Neural progenitor cell (in vitro differentiated cells): Measurements from ENCODE around the gene SLC19A1. TPM values are rescaled to one million over a fixed set of nuclear protein-coding genes. Genes with fewer than 3 reads are reported as not detected.

Source experiments
- DNase-seq: peaks from one replicate; pipeline ENCODE4 v3.0.0-alpha.2; 2016; ENCODE audit warnings: low spot score
- H2AFZ ChIP-seq: fragments of 200-600 bp; sonication (generic); replicated peaks from 2 replicates; pipeline ENCODE4 v1.6.1; 2016; ENCODE audit warnings: antibody characterized with exemption
- H3F3A ChIP-seq: fragments of 200-600 bp; sonication (generic); 2 replicates; pipeline ENCODE4 v1.6.1; 2016; ENCODE audit warnings: antibody characterized with exemption, low read depth
- H3K27ac ChIP-seq: fragments of 200-600 bp; sonication (generic); 2 replicates; pipeline ENCODE4 v1.5.1; 2016; ENCODE audit warnings: mild to moderate bottlenecking
- H3K27me3 ChIP-seq: fragments of 200-600 bp; sonication (generic); 2 replicates; pipeline ENCODE4 v1.6.1; 2016; ENCODE audit warnings: mild to moderate bottlenecking, moderate library complexity
- H3K36me3 ChIP-seq: fragments of 200-600 bp; sonication (generic); 2 replicates; pipeline ENCODE4 v1.5.1; 2016
- H3K4me1 ChIP-seq: fragments of 200-600 bp; sonication (generic); 2 replicates; pipeline ENCODE4 v1.6.1; 2016; ENCODE audit warnings: mixed run types
- H3K4me2 ChIP-seq: fragments of 200-600 bp; sonication (generic); 2 replicates; pipeline ENCODE4 v1.6.1; 2016
- H3K4me3 ChIP-seq: fragments of 200-600 bp; sonication (generic); 2 replicates; pipeline ENCODE4 v1.5.1; 2016
- H3K79me2 ChIP-seq: fragments of 200-600 bp; sonication (generic); 2 replicates; pipeline ENCODE4 v1.6.1; 2016; ENCODE audit warnings: low read depth
- H3K9ac ChIP-seq: fragments of 200-600 bp; sonication (generic); 2 replicates; pipeline ENCODE4 v1.6.1; 2016
- H3K9me3 ChIP-seq: fragments of 200-600 bp; sonication (generic); 2 replicates; pipeline ENCODE4 v1.5.1; 2016; ENCODE audit warnings: low read depth
- H4K20me1 ChIP-seq: fragments of 200-600 bp; sonication (generic); 2 replicates; pipeline ENCODE4 v1.6.1; 2016; ENCODE audit warnings: low read depth
- H3K27ac Mint-ChIP-seq: 3 replicates; pipeline ENCODE4 v1.8.0; 2021; ENCODE audit warnings: mixed read lengths
- H3K27me3 Mint-ChIP-seq: 2 replicates; pipeline ENCODE4 v1.8.0; 2022; ENCODE audit warnings: low read depth, mild to moderate bottlenecking, inconsistent platforms, moderate library complexity, mixed read lengths; ENCODE audit not compliant: insufficient read depth
- H3K36me3 Mint-ChIP-seq: 3 replicates; pipeline ENCODE4 v1.8.0; 2021; ENCODE audit warnings: mixed read lengths
- H3K4me1 Mint-ChIP-seq: 3 replicates; pipeline ENCODE4 v1.8.0; 2021; ENCODE audit warnings: mixed read lengths
- H3K4me3 Mint-ChIP-seq: 3 replicates; pipeline ENCODE4 v1.8.0; 2021; ENCODE audit warnings: mild to moderate bottlenecking, moderate library complexity, mixed read lengths
- H3K9me3 Mint-ChIP-seq: 3 replicates; pipeline ENCODE4 v1.8.0; 2020; ENCODE audit warnings: mixed read lengths
- EZH2 ChIP-seq: fragments of 200-600 bp; sonication (generic); IDR thresholded peaks from 2 replicates; pipeline ENCODE4 v1.6.1; 2017; ENCODE audit warnings: antibody characterized with exemption, mild to moderate bottlenecking, moderate library complexity
- EZH2phosphoT487 ChIP-seq: fragments of 200-600 bp; sonication (generic); IDR thresholded peaks from 2 replicates; pipeline ENCODE4 v1.6.1; 2017; ENCODE audit warnings: antibody characterized with exemption
- total RNA-seq: library from RNA; depleted of rRNA; stranded (reverse); fragments of >200 nt; gene quantifications from 2 replicates; pipeline ENCODE4 v1.2.3, GENCODE V29; 2015; ENCODE audit warnings: low replicate concordance
- TF ChIP-seq, protein P1 (sequence below): fragments of 200-600 bp; sonication (generic); IDR thresholded peaks from 2 replicates; pipeline ENCODE4 v1.5.1; 2017; ENCODE audit warnings: antibody characterized with exemption, mild to moderate bottlenecking

Gene SLC19A1
- total RNA-seq, 1 donor from 2014 or later: 7.7 TPM

DNA sequence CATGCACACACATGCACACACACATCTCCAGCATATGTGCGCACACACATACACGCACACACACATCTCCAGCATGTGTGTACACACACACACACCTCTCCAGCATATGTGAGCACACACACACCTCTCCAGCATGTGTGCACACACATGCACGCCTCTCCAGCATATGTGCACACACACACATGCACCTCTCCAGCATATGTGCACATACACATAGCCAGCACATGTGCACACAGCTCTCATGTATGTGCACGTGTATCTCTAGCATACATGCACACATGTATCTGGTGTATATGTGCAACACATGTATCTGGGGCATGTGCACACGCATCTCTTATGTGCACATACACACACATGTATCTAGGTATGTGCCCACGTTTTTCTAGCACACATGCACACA lies 57.9 kb downstream of the SLC19A1 start:
- peaks cover 2% of the 10 kb centered on the region for H3K27me3 Mint-ChIP-seq
- TF ChIP-seq EZH2phosphoT487 (no peak), EZH2 (no peak)
- TF ChIP-seq, protein P1, sequence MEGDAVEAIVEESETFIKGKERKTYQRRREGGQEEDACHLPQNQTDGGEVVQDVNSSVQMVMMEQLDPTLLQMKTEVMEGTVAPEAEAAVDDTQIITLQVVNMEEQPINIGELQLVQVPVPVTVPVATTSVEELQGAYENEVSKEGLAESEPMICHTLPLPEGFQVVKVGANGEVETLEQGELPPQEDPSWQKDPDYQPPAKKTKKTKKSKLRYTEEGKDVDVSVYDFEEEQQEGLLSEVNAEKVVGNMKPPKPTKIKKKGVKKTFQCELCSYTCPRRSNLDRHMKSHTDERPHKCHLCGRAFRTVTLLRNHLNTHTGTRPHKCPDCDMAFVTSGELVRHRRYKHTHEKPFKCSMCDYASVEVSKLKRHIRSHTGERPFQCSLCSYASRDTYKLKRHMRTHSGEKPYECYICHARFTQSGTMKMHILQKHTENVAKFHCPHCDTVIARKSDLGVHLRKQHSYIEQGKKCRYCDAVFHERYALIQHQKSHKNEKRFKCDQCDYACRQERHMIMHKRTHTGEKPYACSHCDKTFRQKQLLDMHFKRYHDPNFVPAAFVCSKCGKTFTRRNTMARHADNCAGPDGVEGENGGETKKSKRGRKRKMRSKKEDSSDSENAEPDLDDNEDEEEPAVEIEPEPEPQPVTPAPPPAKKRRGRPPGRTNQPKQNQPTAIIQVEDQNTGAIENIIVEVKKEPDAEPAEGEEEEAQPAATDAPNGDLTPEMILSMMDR: no peak
- H3K9ac ChIP-seq: no peak overlapping the region
- H2AFZ ChIP-seq: no peak overlapping the region
- peaks cover 9% of the 10 kb centered on the region for H3F3A ChIP-seq
- H4K20me1 ChIP-seq: peaks cover 20% of the 10 kb centered on the region
- H3K27ac ChIP-seq: no peak overlapping the region
- no peak overlapping the region for H3K4me3 Mint-ChIP-seq
- no peaks in the 10 kb centered on the region for H3K9me3 Mint-ChIP-seq
- no peaks in the 10 kb centered on the region for H3K9me3 ChIP-seq
- H3K4me3 ChIP-seq: no peak overlapping the region
- no peak for DNase-seq
- H3K36me3 ChIP-seq: no peaks in the 10 kb centered on the region
- no peaks in the 10 kb centered on the region for H3K79me2 ChIP-seq
- peaks cover 14% of the 10 kb centered on the region for H3K4me1 Mint-ChIP-seq
- H3K27me3 ChIP-seq: no peaks in the 10 kb centered on the region
- H3K27ac Mint-ChIP-seq: no peak overlapping the region
- H3K36me3 Mint-ChIP-seq: peaks cover 11% of the 10 kb centered on the region
- no peak overlapping the region for H3K4me2 ChIP-seq
- peaks cover 16% of the 10 kb centered on the region for H3K4me1 ChIP-seq

DNA sequence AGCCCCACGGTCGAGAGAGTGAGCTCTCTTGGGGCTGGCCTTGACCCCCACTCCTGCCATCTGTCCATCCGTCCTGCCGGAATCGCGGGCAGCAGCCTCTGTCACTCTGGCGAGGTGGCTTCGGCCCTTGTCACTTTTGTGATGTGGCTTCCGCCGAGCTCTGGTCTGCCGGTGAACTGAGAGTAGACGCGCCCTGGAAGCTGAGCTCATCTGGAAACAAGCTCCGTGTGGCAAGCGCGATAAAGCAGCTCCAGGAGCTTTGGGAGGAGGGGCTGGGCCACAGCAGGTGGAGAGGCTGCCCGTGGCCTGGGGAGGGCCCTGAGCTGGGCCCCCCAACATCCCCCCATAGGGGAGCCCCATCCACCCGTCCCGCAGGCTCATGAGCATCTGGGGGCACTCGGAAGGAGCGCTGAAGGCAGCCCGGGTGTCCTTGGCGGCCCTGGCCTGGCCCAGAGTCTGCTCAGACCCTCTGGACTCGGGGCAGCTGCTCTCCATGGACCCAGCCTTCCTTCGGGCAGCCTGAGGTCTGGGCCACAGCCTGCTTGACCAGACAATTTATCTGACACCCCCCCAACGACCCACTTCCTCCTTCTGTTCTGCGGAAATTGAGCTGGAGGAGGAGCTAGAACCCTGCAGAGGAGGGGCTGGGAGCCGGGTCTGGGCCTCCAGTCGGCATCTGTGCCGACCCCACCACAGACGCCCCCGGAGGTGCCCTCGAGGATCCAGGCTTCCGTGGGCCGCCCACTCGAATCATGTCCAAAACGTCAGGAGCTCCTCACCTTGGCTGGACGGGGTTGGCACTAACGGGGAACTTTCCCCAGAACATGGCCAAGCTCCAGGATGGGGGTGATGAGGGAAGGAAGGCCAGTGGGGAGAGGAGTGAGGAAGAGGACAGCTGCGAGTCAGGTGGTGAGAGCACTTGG lies 59.1 kb downstream of the SLC19A1 start:
- no peaks in the 10 kb centered on the region for H3K9me3 ChIP-seq
- Mint-ChIP-seq H3K27me3 (peaks cover 3% of the 10 kb centered on the region), H3K27ac (no peak overlapping the region), H3K36me3 (peaks cover 18% of the 10 kb centered on the region), H3K4me3 (no peak overlapping the region), H3K4me1 (peaks cover 9% of the 10 kb centered on the region), H3K9me3 (no peaks in the 10 kb centered on the region)
- H3K9ac ChIP-seq: no peak overlapping the region
- H3K4me3 ChIP-seq: no peak overlapping the region
- no peak overlapping the region for H3K27ac ChIP-seq
- no peak overlapping the region for H3K4me2 ChIP-seq
- DNase-seq: no peak
- H3K27me3 ChIP-seq: no peaks in the 10 kb centered on the region
- no peak overlapping the region for H2AFZ ChIP-seq
- H3F3A ChIP-seq: peaks cover 16% of the 10 kb centered on the region
- H3K4me1 ChIP-seq: peaks cover 5% of the 10 kb centered on the region
- no peaks in the 10 kb centered on the region for H3K36me3 ChIP-seq
- peaks cover 9% of the 10 kb centered on the region for H4K20me1 ChIP-seq
- no peak for TF ChIP-seq EZH2phosphoT487
- no peak for TF ChIP-seq EZH2
- TF ChIP-seq, protein P1: no peak
- H3K79me2 ChIP-seq: no peaks in the 10 kb centered on the region

DNA sequence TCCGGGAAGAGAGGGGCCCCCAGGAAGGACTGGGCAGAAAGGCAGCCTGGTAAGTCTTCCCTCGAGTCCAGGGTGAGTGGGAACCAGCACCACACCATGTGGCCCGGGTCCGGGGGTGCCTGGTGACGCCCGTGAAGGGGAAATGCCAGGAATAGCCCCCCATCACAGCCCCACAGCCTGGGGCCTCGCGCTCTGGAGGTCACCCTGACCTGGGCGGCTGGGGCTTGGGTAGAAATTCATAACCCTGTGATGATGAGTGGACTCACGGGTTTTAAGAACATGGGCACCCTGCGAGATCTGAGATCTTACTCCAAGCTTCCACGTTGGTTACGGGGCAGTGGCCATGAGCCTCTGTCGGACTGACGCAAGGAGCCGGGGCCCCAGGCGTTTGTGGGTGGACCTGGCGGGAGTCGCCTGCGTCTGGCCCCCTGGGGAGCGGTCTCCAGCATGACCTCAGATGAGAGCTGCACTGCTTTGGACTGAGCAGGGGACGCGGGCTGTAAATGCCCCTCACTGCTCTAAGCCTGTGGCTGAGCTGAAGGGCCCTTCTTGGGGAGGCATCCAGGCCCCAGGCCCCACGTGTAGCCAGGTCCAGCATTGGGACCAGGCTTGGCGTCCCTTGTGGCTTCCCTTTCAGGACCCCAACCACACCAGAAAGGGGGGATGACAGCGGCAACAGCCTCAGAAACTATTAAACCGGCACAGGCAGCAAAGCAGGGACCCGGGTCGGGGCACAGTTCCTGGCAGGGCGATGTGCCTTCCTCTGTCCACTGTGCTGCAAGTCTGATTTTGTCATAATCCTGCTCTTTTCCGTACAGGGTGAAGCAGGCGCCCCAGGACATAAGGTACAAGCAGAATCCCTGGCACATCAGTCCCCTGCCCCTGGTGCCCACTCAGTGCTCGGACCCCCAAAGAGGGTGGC lies 60.0 kb downstream of the SLC19A1 start:
- Histone ChIP-seq H3K9me3 (no peaks in the 10 kb centered on the region), H3K36me3 (no peaks in the 10 kb centered on the region), H2AFZ (no peak overlapping the region), H3K4me2 (no peak overlapping the region), H3K27ac (no peak overlapping the region), H3K4me1 (no peaks in the 10 kb centered on the region), H3K79me2 (no peaks in the 10 kb centered on the region), H3F3A (peaks cover 12% of the 10 kb centered on the region), H3K4me3 (no peak overlapping the region), H3K9ac (no peak overlapping the region), H3K27me3 (no peaks in the 10 kb centered on the region), H4K20me1 (peaks cover 3% of the 10 kb centered on the region)
- peaks cover 5% of the 10 kb centered on the region for H3K4me1 Mint-ChIP-seq
- H3K9me3 Mint-ChIP-seq: no peaks in the 10 kb centered on the region
- TF ChIP-seq EZH2 (no peak), EZH2phosphoT487 (no peak)
- TF ChIP-seq, protein P1: no peak
- H3K27me3 Mint-ChIP-seq: peaks cover 3% of the 10 kb centered on the region
- H3K36me3 Mint-ChIP-seq: peaks cover 18% of the 10 kb centered on the region
- no peak overlapping the region for H3K27ac Mint-ChIP-seq
- no peak for DNase-seq
- H3K4me3 Mint-ChIP-seq: no peak overlapping the region
